PFSK-1 (cell line): ENCODE results near the gene SRI.

Source experiments
- FOXP2 ChIP-seq: optimal IDR thresholded peaks from 2 replicates; pipeline ENCODE3; 2011; ENCODE audit warnings: borderline replicate concordance, control low read depth, inconsistent platforms; ENCODE audit not compliant: insufficient read depth; ENCODE audit errors: extremely low read length, extremely low read depth
- POLR2AphosphoS5 ChIP-seq: IDR thresholded peaks from 2 replicates; pipeline ENCODE4 v1.6.1; 2012; ENCODE audit warnings: low read depth, mild to moderate bottlenecking, control low read depth, low read length, moderate library complexity
- REST ChIP-seq, 2 experiments: IDR thresholded peaks; 2 replicates each; pipeline versions ENCODE4 v1.6.1 to v1.8.0; 2011 to 2012; ENCODE audit warnings: low read depth in 2 of 2, low read length in 2 of 2, control low read depth in 1 of 2, inconsistent platforms in 1 of 2, mild to moderate bottlenecking in 1 of 2, moderate library complexity in 1 of 2; ENCODE audit not compliant: insufficient read depth in 1 of 2
- SIN3A ChIP-seq: IDR thresholded peaks from 2 replicates; pipeline ENCODE4 v1.6.1; 2012; ENCODE audit warnings: mild to moderate bottlenecking, low read length, moderate library complexity, borderline replicate concordance; ENCODE audit not compliant: insufficient read depth
- TAF1 ChIP-seq: IDR thresholded peaks from 2 replicates; pipeline ENCODE4 v1.6.1; 2012; ENCODE audit warnings: low read length, control low read depth, borderline replicate concordance; ENCODE audit not compliant: insufficient read depth

SRI gene

DNA sequence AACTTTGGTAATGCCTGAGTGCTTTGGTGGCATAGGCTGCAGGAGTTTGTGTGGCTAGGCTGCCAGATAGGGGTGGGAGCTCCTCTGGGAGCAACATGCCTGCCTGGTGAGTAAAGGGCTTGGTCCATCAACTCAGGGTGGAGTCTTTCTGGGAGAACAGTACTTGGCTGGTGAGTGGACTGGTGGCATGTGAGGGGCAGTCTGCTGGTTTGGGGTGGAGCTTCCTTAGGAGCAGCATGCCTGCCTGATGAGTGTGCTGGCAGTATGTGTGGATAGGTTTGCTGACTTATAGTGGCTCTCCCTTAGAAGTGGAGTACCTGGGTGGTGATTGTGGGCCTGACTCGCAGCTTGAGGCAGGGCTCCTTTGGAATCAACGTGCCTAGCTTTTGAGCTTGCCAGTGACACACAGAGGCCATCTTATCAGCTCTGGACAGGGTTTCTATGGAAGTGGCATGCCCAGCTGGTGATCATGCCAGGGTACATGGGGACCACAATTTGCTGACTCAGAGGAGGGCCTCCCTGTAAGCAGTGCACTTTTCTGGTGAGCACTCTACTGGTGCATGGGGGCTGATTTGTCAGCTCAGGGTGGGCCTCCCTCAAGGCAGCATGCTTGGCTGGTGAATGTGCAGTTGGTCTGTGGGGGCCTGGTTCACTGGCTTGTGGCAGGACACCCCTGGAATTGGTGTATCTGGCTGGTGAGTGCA is 35.0 kb upstream of the SRI start:
- no peak for TF ChIP-seq TAF1
- no peak for TF ChIP-seq POLR2AphosphoS5
- no peak for TF ChIP-seq REST (IDR thresholded peaks at IDR 0.05; ENCODE audit: insufficient read depth in 1 of 2, low read depth in 2 of 2, low read length in 2 of 2)
- TF ChIP-seq FOXP2: no peak
- TF ChIP-seq SIN3A: no peak

DNA sequence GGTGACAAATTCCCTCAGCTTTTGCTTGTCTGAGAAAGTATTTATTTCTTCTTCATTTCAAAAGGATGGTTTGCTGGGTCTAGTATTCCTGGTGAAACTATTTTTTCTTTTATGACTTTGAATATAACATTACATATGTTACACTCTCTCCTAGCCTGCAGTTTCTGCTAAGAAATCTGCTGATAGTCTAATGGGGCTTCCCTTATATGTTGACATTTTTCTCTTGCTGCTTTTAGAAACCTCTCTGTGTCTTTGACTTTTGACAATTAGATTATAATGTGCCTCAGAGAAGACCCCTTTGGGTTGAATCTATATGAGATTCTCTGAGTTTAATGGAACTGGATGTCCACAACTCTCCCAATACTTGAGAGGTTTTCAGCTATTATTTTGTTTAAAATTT is 33.8 kb upstream of the SRI start:
- TF ChIP-seq FOXP2 (no peak), SIN3A (no peak), REST (IDR thresholded peaks at IDR 0.05; ENCODE audit: insufficient read depth in 1 of 2, low read depth in 2 of 2, low read length in 2 of 2) (no peak), TAF1 (no peak), POLR2AphosphoS5 (no peak)

DNA sequence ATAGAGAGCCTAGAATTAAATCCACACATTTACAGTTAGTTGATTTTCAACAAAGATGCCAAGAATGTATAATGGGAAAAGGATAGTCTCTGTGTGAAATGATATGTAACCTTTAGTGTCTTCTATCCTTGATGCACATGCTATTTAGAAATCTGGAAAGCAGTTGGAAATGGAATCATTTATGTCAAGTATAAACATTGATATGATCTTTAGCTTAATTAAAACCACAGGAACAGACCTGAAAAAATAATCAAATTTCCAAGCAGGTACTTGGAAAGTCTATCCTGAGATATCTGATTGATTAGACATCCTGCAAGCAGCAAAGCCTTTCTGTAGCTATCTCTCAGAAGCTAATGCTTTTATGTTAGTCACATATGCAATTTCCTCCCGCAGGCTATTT is 24.4 kb upstream of the SRI start:
- TF ChIP-seq SIN3A (no peak), POLR2AphosphoS5 (no peak), TAF1 (no peak), FOXP2 (no peak), REST (IDR thresholded peaks at IDR 0.05; ENCODE audit: insufficient read depth in 1 of 2, low read depth in 2 of 2, low read length in 2 of 2) (no peak)

DNA sequence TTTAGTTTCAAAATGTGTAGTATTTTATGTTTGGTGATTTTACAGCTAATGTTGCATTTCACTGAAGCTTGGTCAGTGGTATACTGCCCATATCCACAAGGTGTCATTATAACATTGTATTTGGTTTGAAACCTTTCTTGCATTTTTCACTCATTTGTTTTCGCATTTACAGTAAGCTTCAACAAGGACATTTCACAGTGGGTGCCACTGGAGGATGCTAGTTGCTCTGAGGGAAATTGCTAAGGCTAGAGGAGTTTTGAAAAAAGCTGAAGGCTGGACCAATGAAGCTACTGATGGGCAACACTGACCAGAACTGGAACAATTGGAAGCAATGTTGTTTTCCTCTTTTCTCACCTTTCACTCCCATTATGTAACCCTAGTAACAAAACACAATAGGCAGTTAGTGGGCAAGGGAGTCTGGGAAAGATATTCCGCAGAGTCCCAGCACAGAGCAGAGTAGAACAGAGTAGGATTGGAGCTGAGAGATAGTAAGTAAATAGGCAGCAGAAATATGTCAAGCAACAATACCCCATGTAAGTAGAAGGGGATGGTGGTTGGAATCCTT is 23.6 kb upstream of the SRI start:
- TF ChIP-seq FOXP2 (no peak), TAF1 (no peak)

DNA sequence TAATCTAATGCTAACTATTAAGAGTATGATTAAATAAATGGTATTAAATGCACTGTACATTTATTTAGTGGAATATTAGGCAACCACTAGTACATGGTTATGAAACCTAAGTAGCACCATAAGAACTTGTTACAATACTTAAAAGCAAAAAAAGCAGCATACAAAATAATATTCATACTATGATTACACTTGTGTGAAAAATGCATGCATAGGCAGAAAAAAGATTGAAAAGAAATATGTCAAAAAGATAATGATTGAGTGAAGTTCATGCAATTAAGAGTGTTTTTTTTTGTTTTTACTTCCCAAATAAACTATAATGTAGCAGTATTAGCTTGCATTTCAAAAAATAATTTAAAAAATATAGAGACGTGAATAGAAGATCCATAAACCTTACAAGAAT is 20.0 kb upstream of the SRI start:
- TF ChIP-seq FOXP2 (no peak), REST (IDR thresholded peaks at IDR 0.05; ENCODE audit: insufficient read depth in 1 of 2, low read depth in 2 of 2, low read length in 2 of 2) (no peak), TAF1 (no peak), POLR2AphosphoS5 (no peak), SIN3A (no peak)
